GM12875 (cell line): ENCODE measurements around the gene SOCS7.

Experiments used
- H3K4me3 ChIP-seq: one replicate; pipeline ENCODE4 v1.5.1; 2011; ENCODE audit warnings: low read depth, low read length, control low read depth
- CTCF ChIP-seq: IDR thresholded peaks from 2 replicates; pipeline ENCODE4 v1.5.1; 2011; ENCODE audit warnings: low read depth, mild to moderate bottlenecking, control low read depth, inconsistent platforms, low read length, moderate library complexity, borderline replicate concordance; ENCODE audit not compliant: insufficient read depth

Gene SOCS7

GRCh38 chr17:38353086-38353604 is 1.5 kb downstream of the SOCS7 start:
- peak overlapping the region; percentile 73 for H3K4me3 ChIP-seq
- TF ChIP-seq CTCF, result no peak

GRCh38 chr17:38353668-38354067 is 2.0 kb downstream of the SOCS7 start:
- no peak overlapping the region for H3K4me3 ChIP-seq
- TF ChIP-seq CTCF, result no peak

GRCh38 chr17:38354466-38354865 is 2.8 kb downstream of the SOCS7 start:
- no peak for TF ChIP-seq CTCF
- no peak overlapping the region for H3K4me3 ChIP-seq

- H3K4me3 ChIP-seq, result no peak overlapping the region
- no peak for TF ChIP-seq CTCF
Measured at GRCh38 chr17:38355251-38355650, 3.6 kb downstream of the SOCS7 start.

GRCh38 chr17:38357486-38358123 is 6.0 kb downstream of the SOCS7 start:
- no peak for TF ChIP-seq CTCF
- no peak overlapping the region for H3K4me3 ChIP-seq

- TF ChIP-seq CTCF, result no peak
- H3K4me3 ChIP-seq, result no peak overlapping the region
Measured at GRCh38 chr17:38358586-38359513, 7.2 kb downstream of the SOCS7 start.
